ENCODE data around the gene AKAP8.

The AKAP8 gene

DNA sequence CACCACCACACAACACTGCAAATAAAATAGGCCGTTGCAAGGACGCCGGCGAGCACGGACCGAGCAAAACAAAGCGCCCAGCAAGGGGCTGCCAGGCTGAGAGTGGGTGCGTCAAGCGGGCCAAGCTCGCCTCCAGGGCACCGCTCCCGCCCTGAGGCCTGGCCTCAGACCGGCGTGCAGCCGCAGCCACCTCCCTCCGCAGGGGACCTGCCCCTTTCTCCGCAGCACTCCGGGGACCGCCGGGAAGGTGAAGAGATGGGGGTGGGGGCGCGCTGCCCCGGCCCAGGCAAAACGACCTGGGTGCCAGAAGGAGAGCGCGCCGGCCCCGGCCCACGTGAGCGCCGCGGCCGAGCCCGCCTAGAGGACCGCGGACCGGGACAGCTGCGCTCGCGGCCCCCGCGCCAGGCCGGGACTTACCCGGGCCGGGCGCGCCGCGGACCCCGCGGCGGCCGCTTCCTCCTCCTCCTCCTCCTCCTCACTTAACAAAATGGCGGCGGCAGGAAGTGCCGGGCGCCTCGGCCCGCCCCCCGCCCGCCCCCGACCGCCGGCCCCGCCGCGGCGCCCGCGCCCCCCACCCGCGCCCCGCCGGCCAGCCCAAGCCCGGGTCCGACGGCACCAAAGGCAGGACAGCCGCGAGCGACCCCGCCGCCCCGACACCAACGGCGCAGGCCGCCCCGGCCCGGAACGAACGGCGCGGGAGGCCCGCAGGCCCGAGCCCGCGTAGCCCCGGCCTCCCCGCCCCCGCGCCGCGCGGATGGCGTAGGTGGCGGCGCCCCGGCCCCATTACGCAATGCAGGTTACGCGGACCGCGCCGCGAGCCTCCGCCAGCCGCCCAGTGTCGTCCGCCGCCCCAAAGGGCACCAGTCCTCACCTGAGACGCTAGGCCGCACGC, 47.9 kb downstream of the AKAP8 start:
- peak; percentile 65 for DNase-seq

- no peak for DNase-seq
Observed at GRCh38 chr19:15330801-15331418, 48.7 kb downstream of the AKAP8 start.

GRCh38 chr19:15328312-15328711, 51.3 kb downstream of the AKAP8 start:
- no peak for DNase-seq

- no peak for DNase-seq
Observed at GRCh38 chr19:15324791-15325519, 54.6 kb downstream of the AKAP8 start.

DNA sequence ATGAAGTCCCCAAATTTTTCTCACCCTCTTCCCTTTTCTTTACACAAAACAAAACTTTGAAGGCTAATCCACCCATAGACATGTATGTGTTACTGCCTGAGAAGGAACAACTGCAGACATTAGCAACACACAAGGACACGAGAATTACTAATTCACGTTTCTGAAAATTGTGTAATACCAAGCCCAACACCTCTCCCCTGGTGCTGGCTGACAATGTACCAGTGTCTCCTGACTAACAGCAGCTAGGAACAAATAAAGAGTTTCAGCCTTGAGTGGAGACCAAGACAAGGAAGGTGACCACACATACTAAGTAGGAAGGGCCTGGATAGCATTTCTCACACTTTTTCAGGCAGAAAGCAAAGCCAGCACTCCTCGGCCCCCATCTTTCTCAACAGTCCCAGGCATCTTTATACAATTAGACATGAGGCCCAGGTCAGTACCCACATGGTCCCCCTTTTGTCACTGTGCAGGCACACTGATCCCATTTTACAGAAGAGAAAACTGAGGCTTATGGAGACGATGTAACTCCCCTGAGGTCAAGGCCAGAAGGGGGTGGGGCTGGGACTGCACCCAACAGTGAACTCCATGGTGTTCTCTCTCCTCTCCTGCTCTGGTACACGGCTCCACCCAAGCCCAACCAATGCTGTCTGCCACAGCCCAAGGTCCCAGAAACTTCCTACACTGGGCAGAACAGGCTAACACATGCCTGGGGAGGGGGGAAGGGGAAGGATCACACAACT, 55.9 kb downstream of the AKAP8 start:
- DNase-seq = no peak

DNA sequence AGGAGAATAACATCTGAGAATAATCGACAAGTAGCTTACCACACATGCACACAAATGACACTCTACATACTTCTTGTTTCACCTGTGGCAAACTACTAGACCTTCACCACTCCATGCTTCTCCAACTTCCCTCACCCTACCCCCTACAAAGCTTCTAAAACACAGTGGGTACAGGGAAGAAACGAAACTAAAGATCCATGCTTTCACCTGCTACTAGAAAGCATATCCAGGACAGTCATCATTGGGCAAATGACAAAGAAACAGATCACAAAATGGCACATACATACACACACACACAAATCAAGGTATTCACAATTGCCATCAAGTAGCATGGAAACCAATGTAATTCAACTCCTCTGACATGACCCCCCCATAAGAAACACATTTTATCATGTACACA, 57.8 kb downstream of the AKAP8 start:
- DNase-seq = no peak

GRCh38 chr19:15320116-15320515, 59.5 kb downstream of the AKAP8 start:
- no peak for DNase-seq

GRCh38 chr19:15318241-15318691, 61.3 kb downstream of the AKAP8 start:
- DNase-seq = no peak

GRCh38 chr19:15317392-15318071, 62.1 kb downstream of the AKAP8 start:
- no peak for DNase-seq

DNA sequence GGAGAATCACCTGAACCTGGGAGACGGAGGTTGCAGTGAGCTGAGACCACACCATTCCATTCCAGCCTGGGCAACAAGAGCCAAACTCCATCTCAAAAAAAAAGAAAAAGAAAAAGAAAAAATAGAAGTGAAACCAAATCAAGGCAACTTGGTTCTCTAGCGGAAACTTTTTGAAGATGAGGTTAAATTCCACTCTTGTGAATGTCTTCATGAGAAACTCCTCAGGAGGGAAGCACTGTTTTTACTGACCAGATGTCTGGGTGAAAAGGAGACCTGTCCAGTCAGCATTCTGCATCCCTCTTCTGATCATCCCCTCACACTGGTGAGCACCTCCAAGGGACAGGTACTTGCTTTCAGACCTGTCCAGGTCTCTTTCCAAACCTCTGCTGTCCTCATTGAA, 63.1 kb downstream of the AKAP8 start:
- no peak for DNase-seq

GRCh38 chr19:15315101-15315500, 64.5 kb downstream of the AKAP8 start:
- no peak for DNase-seq

DNA sequence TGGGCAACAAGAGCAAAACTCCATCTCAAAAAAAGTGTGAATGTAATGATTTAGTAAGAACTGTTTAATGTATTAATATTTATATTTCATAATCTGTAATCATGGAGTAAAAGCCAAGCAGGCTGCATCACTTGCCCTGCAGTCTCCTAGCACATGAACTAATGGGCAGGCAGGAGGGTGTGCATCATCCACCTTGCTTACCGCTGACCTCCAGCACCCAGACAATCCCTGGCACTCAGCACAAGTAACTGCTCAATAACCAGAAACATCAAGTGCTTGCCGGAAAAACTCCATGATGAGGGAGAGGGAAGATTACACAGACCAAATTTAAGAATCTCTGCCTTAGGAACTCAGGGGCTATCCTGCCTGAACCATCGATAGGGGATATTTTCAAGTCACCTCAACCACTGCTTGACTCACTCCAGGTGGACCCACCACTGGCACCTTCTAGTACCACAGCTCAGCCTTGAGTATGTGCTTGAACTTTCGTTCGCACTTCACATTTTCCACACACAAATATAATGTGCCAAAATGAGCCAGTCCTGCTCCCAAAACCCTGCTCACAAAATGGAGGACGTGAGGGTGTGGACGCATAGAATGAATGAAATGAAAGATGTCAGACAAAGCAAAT, 65.8 kb downstream of the AKAP8 start:
- DNase-seq = no peak

DNA sequence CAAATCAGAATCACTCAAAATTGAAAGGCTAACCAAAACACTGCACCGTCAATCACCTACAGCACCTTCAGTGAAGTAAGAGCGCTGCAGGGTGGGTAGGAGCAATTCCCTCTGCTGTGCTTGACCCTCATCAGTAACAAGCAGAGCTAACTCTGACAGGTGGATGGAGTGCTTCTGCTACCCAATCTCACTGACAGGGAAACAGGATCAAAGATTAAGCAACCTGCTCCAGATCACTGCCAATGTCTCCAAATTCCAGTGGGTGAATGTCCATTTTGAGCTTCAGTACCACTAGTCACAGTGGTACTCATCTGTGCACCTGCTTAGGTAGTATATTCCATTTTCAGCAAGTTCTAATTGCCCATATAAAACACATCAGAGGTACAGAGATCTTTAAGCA, 72.4 kb downstream of the AKAP8 start:
- no peak for DNase-seq

DNA sequence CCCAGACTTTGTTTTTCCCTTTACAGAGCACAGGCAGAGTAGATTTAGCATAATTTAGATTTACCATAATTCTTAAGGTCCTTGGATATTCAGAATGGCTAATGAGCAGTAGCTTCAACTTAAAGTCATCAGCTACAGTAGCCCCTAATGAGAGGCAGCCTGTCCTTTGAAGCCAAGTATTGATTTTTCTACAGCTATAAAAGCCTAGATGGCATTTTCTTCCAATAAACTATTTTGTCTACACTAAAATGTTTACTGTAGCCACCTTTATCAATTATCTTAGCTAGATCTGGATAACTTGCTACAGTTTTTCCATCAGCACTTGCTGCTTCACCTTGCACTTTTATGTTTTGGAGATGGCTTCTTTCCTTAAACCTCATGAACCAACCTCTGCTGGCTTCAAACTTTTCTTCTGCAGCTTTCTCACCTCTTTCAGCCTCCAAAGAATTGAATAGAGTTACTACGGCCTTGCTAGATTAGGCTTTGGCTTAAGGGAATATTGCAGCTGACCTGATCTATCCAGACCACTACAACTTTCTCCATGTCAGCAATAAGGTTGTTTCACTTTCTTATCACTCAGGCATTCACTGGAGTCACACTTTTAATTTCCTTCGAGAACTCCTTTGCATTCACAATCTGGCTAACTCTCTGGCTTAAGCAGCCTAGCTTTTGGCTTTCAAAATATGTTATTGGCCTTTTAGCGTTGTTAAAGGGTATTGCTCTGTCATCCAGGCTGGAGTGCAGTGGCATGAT, 73.8 kb downstream of the AKAP8 start:
- no peak for DNase-seq

DNA sequence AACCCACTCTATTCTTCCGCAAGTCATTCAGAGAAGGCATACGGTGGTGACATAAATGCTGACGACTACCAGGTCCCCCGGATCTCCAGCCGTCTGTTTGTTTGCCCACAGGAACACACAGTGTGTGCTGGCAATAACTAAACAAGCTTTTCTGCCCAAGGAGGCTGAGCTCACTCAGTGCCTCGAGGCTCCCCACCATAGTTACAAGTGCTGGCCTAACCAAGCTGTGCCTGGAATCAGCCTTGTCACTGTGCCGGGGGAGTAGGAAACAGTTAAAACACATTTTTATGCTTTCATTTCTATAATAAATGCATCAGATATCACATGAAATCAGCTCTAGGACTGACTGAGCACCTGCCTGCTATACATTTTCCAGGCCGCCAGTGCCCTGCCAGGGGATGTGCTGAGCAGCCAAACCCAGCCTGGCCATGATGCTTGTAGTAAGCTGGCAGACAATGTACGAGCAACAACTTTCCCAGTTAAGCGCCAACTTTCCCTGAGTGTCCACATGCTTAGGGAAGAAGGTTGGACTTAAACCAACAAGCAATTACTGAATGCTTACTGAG, 75.4 kb downstream of the AKAP8 start:
- DNase-seq = no peak
